GM23248 (cell line): ENCODE data around the gene EVI5L. TPM values are rescaled to one million over a fixed set of nuclear protein-coding genes. Genes with fewer than 3 reads are reported as not detected.

Source experiments
- DNase-seq: peaks from one replicate; pipeline ENCODE4 v3.0.0-alpha.2; 2015
- H2AFZ ChIP-seq: fragments of 200-600 bp; sonication (generic); 2 replicates; pipeline ENCODE4 v1.6.1; 2016; ENCODE audit warnings: antibody characterized with exemption
- H3F3A ChIP-seq: fragments of 200-600 bp; sonication (generic); 2 replicates; pipeline ENCODE4 v1.6.1; 2016; ENCODE audit warnings: mild to moderate bottlenecking, antibody characterized with exemption, mixed run types; ENCODE audit not compliant: insufficient read depth
- H3K27ac ChIP-seq: fragments of 200-600 bp; sonication (generic); 2 replicates; pipeline ENCODE4 v1.5.1; 2016; ENCODE audit warnings: mild to moderate bottlenecking
- H3K27me3 ChIP-seq: fragments of 200-600 bp; sonication (generic); replicated peaks from 2 replicates; pipeline ENCODE4 v1.6.1; 2016; ENCODE audit warnings: mild to moderate bottlenecking; ENCODE audit not compliant: insufficient read depth
- H3K36me3 ChIP-seq: fragments of 200-600 bp; sonication (generic); 2 replicates; pipeline ENCODE4 v1.6.1; 2016; ENCODE audit warnings: low read depth, mild to moderate bottlenecking
- H3K4me1 ChIP-seq: fragments of 200-600 bp; sonication (generic); 2 replicates; pipeline ENCODE4 v1.6.1; 2016; ENCODE audit warnings: mild to moderate bottlenecking; ENCODE audit not compliant: insufficient read depth
- H3K4me2 ChIP-seq: fragments of 200-600 bp; sonication (generic); one replicate; pipeline ENCODE4 v1.6.1; 2016; ENCODE audit warnings: mild to moderate bottlenecking; ENCODE audit not compliant: unreplicated experiment
- H3K4me3 ChIP-seq: fragments of 200-600 bp; sonication (generic); 2 replicates; pipeline ENCODE4 v1.5.1; 2016; ENCODE audit warnings: mild to moderate bottlenecking
- H3K79me2 ChIP-seq: fragments of 200-600 bp; sonication (generic); 2 replicates; pipeline ENCODE4 v1.6.1; 2016; ENCODE audit warnings: mild to moderate bottlenecking; ENCODE audit not compliant: insufficient read depth
- H3K9ac ChIP-seq: fragments of 200-600 bp; sonication (generic); 2 replicates; pipeline ENCODE4 v1.6.1; 2016; ENCODE audit warnings: mild to moderate bottlenecking
- H3K9me2 ChIP-seq: fragments of 200-600 bp; sonication (generic); 2 replicates; pipeline ENCODE4 v1.6.1; 2016; ENCODE audit warnings: mixed run types, mild to moderate bottlenecking, moderate library complexity; ENCODE audit not compliant: insufficient read depth
- H3K9me3 ChIP-seq: fragments of 200-600 bp; sonication (generic); one replicate; pipeline ENCODE4 v1.6.1; 2017; ENCODE audit warnings: low read depth
- H4K20me1 ChIP-seq: fragments of 200-600 bp; sonication (generic); 2 replicates; pipeline ENCODE4 v1.6.0; 2016; ENCODE audit not compliant: insufficient read depth
- EZH2 ChIP-seq: fragments of 200-600 bp; sonication (generic); IDR thresholded peaks from 2 replicates; pipeline ENCODE4 v1.6.1; 2018; ENCODE audit warnings: antibody characterized with exemption, mild to moderate bottlenecking; ENCODE audit not compliant: insufficient read depth, poor library complexity, severe bottlenecking
- EZH2phosphoT487 ChIP-seq: fragments of 200-600 bp; sonication (generic); IDR thresholded peaks from 2 replicates; pipeline ENCODE4 v1.6.1; 2018; ENCODE audit warnings: antibody characterized with exemption, moderate library complexity, mild to moderate bottlenecking, low read depth; ENCODE audit not compliant: insufficient read depth
- WGBS, 2 experiments: methylation state at CpG; one replicate each; pipeline ENCODE4 v1.1.6; 2015 to 2017; ENCODE audit warnings: low lambda C conversion rate in 2 of 2, low coverage in 1 of 2; ENCODE audit errors: missing lambda C conversion rate in 2 of 2; 5-methylcytosine and 5-hydroxymethylcytosine counted together
- in situ Hi-C: fragments of 300-500 bp; cut with MboI; formaldehyde crosslinking; loops from 2 replicates; pipeline ENCODE4 v1.15.0; 2020
- polyA plus RNA-seq: library from polyadenylated mRNA; unstranded; fragments of >200 nt; fragmentation: Nextera tagmentation; extraction: Ambion mirVana; gene quantifications from 2 replicates; pipeline ENCODE4 v1.2.1, GENCODE V29; 2016
- total RNA-seq: library from RNA; depleted of rRNA; stranded (reverse); fragments of >200 nt; shearing (Covaris generic); gene quantifications from 2 replicates; pipeline ENCODE4 v1.2.3, GENCODE V29; 2014

EVI5L gene
- total and polyA plus RNA-seq, 2 experiments from 2014 or later: 6.9 to 24.3 TPM

DNA sequence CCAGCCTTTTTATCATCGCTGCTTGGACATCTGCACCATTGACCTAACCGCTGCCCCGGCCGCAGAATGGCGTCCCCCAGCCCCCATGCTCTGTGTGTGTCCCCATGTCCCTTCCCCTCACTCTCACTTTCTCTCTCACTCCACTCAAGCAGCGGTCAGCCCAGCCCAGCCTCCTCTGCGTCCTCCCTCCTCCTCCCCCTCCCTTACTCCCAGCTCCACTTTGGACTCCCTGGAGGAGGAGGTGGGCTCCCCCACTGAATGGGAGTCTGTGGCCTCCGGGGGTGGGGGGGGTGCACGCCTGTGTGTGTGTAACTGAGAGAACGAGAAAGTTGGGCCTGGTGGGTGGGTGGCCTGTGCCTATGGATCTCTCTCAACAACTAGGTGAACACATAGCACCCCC is 75.8 kb downstream of the EVI5L start:
- DNase-seq: no peak
- Histone ChIP-seq H3K9ac (peak overlapping the region; percentile 89; the same call in 1 of the 2 replicates), H3F3A (no peaks in the 10 kb centered on the region), H3K4me3 (no peak overlapping the region), H3K27me3 (no peaks in the 10 kb centered on the region), H3K27ac (no peak overlapping the region), H3K36me3 (no peaks in the 10 kb centered on the region), H3K79me2 (peaks cover 56% of the 10 kb centered on the region), H4K20me1 (no peaks in the 10 kb centered on the region; the same call in 1 of the 2 replicates), H3K9me3 (no peaks in the 10 kb centered on the region), H3K4me1 (peaks cover 10% of the 10 kb centered on the region), H2AFZ (no peak overlapping the region), H3K4me2 (no peak overlapping the region), H3K9me2 (no peaks in the 10 kb centered on the region)
- in situ Hi-C loops: no loop called here
- TF ChIP-seq EZH2 (no peak), EZH2phosphoT487 (no peak)
- WGBS, 2 experiments: 90% methylated on average over 6 to 10 of the region's 10 CpGs

GRCh38 chr19:7907122-7907521 is 77.1 kb downstream of the EVI5L start:
- no peak overlapping the region for H3K9ac ChIP-seq
- no peak overlapping the region for H3K4me3 ChIP-seq
- H3K9me3 ChIP-seq: no peaks in the 10 kb centered on the region
- TF ChIP-seq EZH2 (no peak), EZH2phosphoT487 (no peak)
- H3F3A ChIP-seq: no peaks in the 10 kb centered on the region
- no peaks in the 10 kb centered on the region for H3K36me3 ChIP-seq
- WGBS, 2 experiments: 92 to 93% methylated on average over 19 of the region's 19 CpGs
- no peak overlapping the region for H2AFZ ChIP-seq
- H3K9me2 ChIP-seq: no peaks in the 10 kb centered on the region
- no peak overlapping the region for H3K4me2 ChIP-seq
- in situ Hi-C loops: no loop called here
- peaks cover 10% of the 10 kb centered on the region for H3K4me1 ChIP-seq
- H4K20me1 ChIP-seq: no peaks in the 10 kb centered on the region; the same call in 1 of the 2 replicates
- no peak for DNase-seq
- peaks cover 52% of the 10 kb centered on the region for H3K79me2 ChIP-seq
- H3K27me3 ChIP-seq: no peaks in the 10 kb centered on the region
- no peak overlapping the region for H3K27ac ChIP-seq

- Histone ChIP-seq H3K9me2 (no peaks in the 10 kb centered on the region), H3K4me1 (peaks cover 7% of the 10 kb centered on the region), H3K9me3 (no peaks in the 10 kb centered on the region), H3K4me3 (no peak overlapping the region), H3K79me2 (peaks cover 48% of the 10 kb centered on the region), H3K9ac (no peak overlapping the region), H3K27me3 (no peaks in the 10 kb centered on the region), H3F3A (no peaks in the 10 kb centered on the region), H3K36me3 (no peaks in the 10 kb centered on the region), H3K27ac (no peak overlapping the region), H2AFZ (no peak overlapping the region), H3K4me2 (no peak overlapping the region), H4K20me1 (no peaks in the 10 kb centered on the region; the same call in 1 of the 2 replicates)
- in situ Hi-C loops: no loop called here
- 83 to 89% methylated on average over 11 of the region's 11 CpGs for WGBS, 2 experiments
- TF ChIP-seq EZH2phosphoT487 (no peak), EZH2 (no peak)
- DNase-seq: no peak
Measured at GRCh38 chr19:7907544-7907943, 77.5 kb downstream of the EVI5L start.

DNA sequence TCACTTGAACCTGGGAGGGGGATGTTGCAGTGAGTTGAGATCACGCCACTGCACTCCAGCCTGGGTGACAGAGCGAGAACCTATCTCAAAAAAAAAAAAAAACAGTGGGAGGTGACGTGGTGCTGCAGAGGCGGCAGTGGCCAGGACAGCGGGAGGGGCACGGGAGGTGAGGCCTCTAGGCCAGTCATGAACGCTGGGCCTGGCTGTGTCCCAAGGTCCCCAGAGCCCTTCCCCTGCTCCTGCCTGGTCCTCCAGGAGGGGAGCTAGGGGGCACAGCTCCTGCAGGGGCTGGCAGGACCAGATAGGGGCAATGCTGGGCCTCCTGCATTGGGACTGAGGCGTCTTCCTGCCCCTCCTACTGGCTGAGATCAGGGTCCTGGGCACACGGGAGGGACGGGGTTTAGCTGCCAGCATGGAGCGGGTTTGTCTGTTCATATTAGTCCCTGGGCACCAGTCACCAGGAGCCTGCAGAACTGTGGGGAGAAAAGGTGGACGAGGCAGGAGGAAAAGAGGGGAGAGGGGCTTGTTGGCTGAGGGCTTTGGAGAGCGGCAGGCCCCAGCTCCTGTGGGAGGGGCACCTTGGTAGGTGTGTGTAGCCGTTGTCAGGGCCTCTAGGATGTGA is 78.2 kb downstream of the EVI5L start:
- no peaks in the 10 kb centered on the region; the same call in 1 of the 2 replicates for H3K36me3 ChIP-seq

More for the DNA sequence above, 78.2 kb downstream of the EVI5L start:
- Histone ChIP-seq H3K4me1 (peaks cover 7% of the 10 kb centered on the region), H3K27me3 (no peaks in the 10 kb centered on the region), H3K4me2 (no peak overlapping the region), H3K9me3 (no peaks in the 10 kb centered on the region), H4K20me1 (no peaks in the 10 kb centered on the region; the same call in 1 of the 2 replicates), H2AFZ (no peak overlapping the region), H3K4me3 (no peak overlapping the region), H3K9me2 (no peaks in the 10 kb centered on the region), H3K9ac (no peak overlapping the region), H3F3A (no peaks in the 10 kb centered on the region), H3K27ac (no peak overlapping the region), H3K79me2 (peaks cover 48% of the 10 kb centered on the region)
- no peak for DNase-seq
- in situ Hi-C loops: no loop called here
- TF ChIP-seq EZH2 (no peak), EZH2phosphoT487 (no peak)
- 81 to 82% methylated on average over 13 to 14 of the region's 14 CpGs for WGBS, 2 experiments
